C4-2B (cell line): ENCODE measurements around the gene DNAJC15.
"Not testable (repeated sequence)": the region's sequence is repeated elsewhere in the genome, so short reads cannot be mapped to it uniquely, and the experiment has no call there.

Experiments used
- ZFX ChIP-seq: fragments of 450-650 bp; IDR thresholded peaks from 2 replicates; pipeline ENCODE4 v1.6.1; 2017
- TF ChIP-seq, protein P1 (sequence below): fragments of 450-650 bp; conservative IDR thresholded peaks from 2 replicates; pipeline ENCODE4 v1.5.1; 2017; ENCODE audit warnings: mild to moderate bottlenecking

DNA sequence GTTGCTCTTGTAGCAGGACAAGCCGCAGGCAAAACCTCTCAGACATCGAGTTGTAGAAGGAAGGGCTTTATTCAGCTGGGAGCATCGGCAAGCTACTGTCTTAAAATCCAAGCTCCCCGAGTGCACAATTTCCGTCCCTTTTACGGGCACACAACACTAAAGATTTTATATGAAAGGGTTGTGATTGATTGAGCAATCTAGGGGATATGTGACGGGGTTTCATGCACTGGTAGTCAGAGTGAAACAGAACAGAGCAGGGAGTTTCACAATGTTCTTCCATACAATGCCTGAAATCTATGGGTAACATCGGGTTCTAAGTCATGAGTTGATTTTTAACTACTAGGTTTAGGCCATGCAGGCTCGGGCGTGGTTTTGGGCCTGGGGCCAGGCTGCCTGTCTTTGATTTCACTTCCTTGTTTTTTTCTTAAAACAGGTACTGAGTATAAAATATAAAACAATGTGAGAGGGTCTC lies 22.0 kb downstream of the DNAJC15 start:
- TF ChIP-seq, protein P1, sequence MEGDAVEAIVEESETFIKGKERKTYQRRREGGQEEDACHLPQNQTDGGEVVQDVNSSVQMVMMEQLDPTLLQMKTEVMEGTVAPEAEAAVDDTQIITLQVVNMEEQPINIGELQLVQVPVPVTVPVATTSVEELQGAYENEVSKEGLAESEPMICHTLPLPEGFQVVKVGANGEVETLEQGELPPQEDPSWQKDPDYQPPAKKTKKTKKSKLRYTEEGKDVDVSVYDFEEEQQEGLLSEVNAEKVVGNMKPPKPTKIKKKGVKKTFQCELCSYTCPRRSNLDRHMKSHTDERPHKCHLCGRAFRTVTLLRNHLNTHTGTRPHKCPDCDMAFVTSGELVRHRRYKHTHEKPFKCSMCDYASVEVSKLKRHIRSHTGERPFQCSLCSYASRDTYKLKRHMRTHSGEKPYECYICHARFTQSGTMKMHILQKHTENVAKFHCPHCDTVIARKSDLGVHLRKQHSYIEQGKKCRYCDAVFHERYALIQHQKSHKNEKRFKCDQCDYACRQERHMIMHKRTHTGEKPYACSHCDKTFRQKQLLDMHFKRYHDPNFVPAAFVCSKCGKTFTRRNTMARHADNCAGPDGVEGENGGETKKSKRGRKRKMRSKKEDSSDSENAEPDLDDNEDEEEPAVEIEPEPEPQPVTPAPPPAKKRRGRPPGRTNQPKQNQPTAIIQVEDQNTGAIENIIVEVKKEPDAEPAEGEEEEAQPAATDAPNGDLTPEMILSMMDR: not testable (repeated sequence)
- not testable (repeated sequence) for TF ChIP-seq ZFX
